SKM-1 treated with dmso at 0.1 percent for 144 hours (cell line): Measurements from ENCODE around the gene CEP70.
"Not testable (repeated sequence)": the region's sequence is repeated elsewhere in the genome, so short reads cannot be mapped to it uniquely, and the experiment has no call there.

Source experiments
- DNase-seq: peaks from one replicate; lab custom pipeline; 2025; ENCODE audit not compliant: unreplicated experiment; lab: John Stamatoyannopoulos, UW

The CEP70 gene

GRCh38 chr3:138455801-138456716, 138.0 kb downstream of the CEP70 start:
- DNase-seq, result no peak

- DNase-seq, result not testable (repeated sequence)
These were observed 140.1 kb downstream of the CEP70 start for GRCh38 chr3:138453940-138454339.

- no peak for DNase-seq
These were observed 141.6 kb downstream of the CEP70 start for GRCh38 chr3:138452436-138452835.

- DNase-seq, result no peak
These were observed 142.4 kb downstream of the CEP70 start for GRCh38 chr3:138451595-138452162.

GRCh38 chr3:138450704-138451424, 143.2 kb downstream of the CEP70 start:
- no peak for DNase-seq

GRCh38 chr3:138450181-138450580, 143.9 kb downstream of the CEP70 start:
- no peak for DNase-seq

GRCh38 chr3:138449490-138449889, 144.6 kb downstream of the CEP70 start:
- DNase-seq, result no peak

GRCh38 chr3:138448631-138449030, 145.4 kb downstream of the CEP70 start:
- no peak for DNase-seq

GRCh38 chr3:138445654-138446053, 148.4 kb downstream of the CEP70 start:
- DNase-seq, result no peak

- DNase-seq, result no peak
These were observed 148.8 kb downstream of the CEP70 start for GRCh38 chr3:138445236-138445635.
